BJ (cell line): ENCODE results near the gene ATP9B. TPM values are rescaled to one million over a fixed set of nuclear protein-coding genes. Genes with fewer than 3 reads are reported as not detected.

Experiments
- CTCF ChIA-PET: fragments of 350-600 bp; formaldehyde crosslinking; extraction: SDS; loops from one replicate; lab custom pipeline; 2021; ENCODE audit warnings: antibody characterized with exemption, inconsistent platforms; lab: Yijun Ruan, JAX
- POLR2A ChIA-PET: fragments of 300-600 bp; sonication (Branson Sonifier 250); formaldehyde crosslinking; extraction: SDS; loops from one replicate; lab custom pipeline; 2021; ENCODE audit warnings: antibody characterized with exemption; lab: Charles Lee
- DNase-seq: peaks from one replicate; pipeline ENCODE4 v3.0.0-alpha.2; 2011; ENCODE audit warnings: low read depth
- H3K27me3 ChIP-seq: 2 replicates; pipeline ENCODE4 v1.6.0; 2011; ENCODE audit warnings: low read length; ENCODE audit not compliant: control insufficient read depth, insufficient read depth
- H3K36me3 ChIP-seq: 2 replicates; pipeline ENCODE4 v1.5.1; 2011; ENCODE audit warnings: low read length; ENCODE audit not compliant: control insufficient read depth, insufficient read depth
- H3K4me3 ChIP-seq: 2 replicates; pipeline ENCODE4 v1.5.1; 2011; ENCODE audit warnings: low read depth, mild to moderate bottlenecking, control low read depth, low read length
- CTCF ChIP-seq: IDR thresholded peaks from 2 replicates; pipeline ENCODE4 v1.5.1; 2011; ENCODE audit warnings: low read depth, mild to moderate bottlenecking, control low read depth, inconsistent platforms, low read length, moderate library complexity; ENCODE audit not compliant: insufficient read depth
- polyA plus RNA-seq: library from polyadenylated mRNA; depleted of rRNA; stranded (reverse); fragments of >200 nt; gene quantifications from 2 replicates; pipeline ENCODE4 v1.2.3, GENCODE V29; 2011

Gene ATP9B
- polyA plus RNA-seq, 1 experiment: 17.4 TPM

GRCh38 chr18:79272916-79273315, 203.7 kb downstream of the ATP9B start:
- ChIA-PET POLR2A (no interaction called here), CTCF (no interaction called here)
- Histone ChIP-seq H3K36me3 (no peaks in the 10 kb centered on the region), H3K4me3 (no peak overlapping the region), H3K27me3 (no peaks in the 10 kb centered on the region)
- DNase-seq: no peak
- TF ChIP-seq CTCF: no peak

GRCh38 chr18:79274823-79275222, 205.6 kb downstream of the ATP9B start:
- Histone ChIP-seq H3K36me3 (no peaks in the 10 kb centered on the region), H3K27me3 (no peaks in the 10 kb centered on the region), H3K4me3 (no peak overlapping the region)
- TF ChIP-seq CTCF: no peak
- ChIA-PET CTCF (interaction anchor here (1.4 to 1.5 kb wide), 2 partner anchors 10 to 19 kb away, joined by 3 read pairs; no protein-coding TSS in a partner anchor), POLR2A (no interaction called here)
- DNase-seq: no peak

- Histone ChIP-seq H3K36me3 (no peaks in the 10 kb centered on the region), H3K4me3 (no peak overlapping the region), H3K27me3 (no peaks in the 10 kb centered on the region)
- no peak for TF ChIP-seq CTCF
- DNase-seq: no peak
- CTCF ChIA-PET: no interaction called here
- POLR2A ChIA-PET: no interaction called here
Measured at GRCh38 chr18:79275461-79275860, 206.3 kb downstream of the ATP9B start.

- no peak for DNase-seq
- Histone ChIP-seq H3K4me3 (no peak overlapping the region), H3K27me3 (no peaks in the 10 kb centered on the region), H3K36me3 (no peaks in the 10 kb centered on the region)
- no peak for TF ChIP-seq CTCF
- CTCF ChIA-PET: no interaction called here
- POLR2A ChIA-PET: no interaction called here
Measured at GRCh38 chr18:79275992-79276391, 206.8 kb downstream of the ATP9B start.

- ChIA-PET POLR2A (no interaction called here), CTCF (no interaction called here)
- Histone ChIP-seq H3K27me3 (no peaks in the 10 kb centered on the region), H3K4me3 (no peak overlapping the region), H3K36me3 (no peaks in the 10 kb centered on the region)
- DNase-seq: no peak
- no peak for TF ChIP-seq CTCF
Measured at GRCh38 chr18:79278896-79279295, 209.7 kb downstream of the ATP9B start.
